Left renal cortex interstitium (tissue), 4 donors: Measurements from ENCODE around the gene ANKRD40. TPM values are rescaled to one million over a fixed set of nuclear protein-coding genes. Genes with fewer than 3 reads are reported as not detected.
A peak's percentile ranks its signal among the peaks of the same experiment; 100 is the strongest.
"Not testable (repeated sequence)": the region's sequence is repeated elsewhere in the genome, so short reads cannot be mapped to it uniquely, and the experiment has no call there.

Source experiments
- DNase-seq, 4 donors: peaks; one replicate each; pipeline ENCODE4 v3.0.0-alpha.2; 2013; ENCODE audit warnings: low read depth in 4 of 4, low spot score in 2 of 4, missing footprints in 1 of 4
- polyA plus RNA-seq, 4 donors: library from polyadenylated mRNA; unstranded; fragments of 120-200 nt; gene quantifications; one replicate each; pipeline ENCODE4 v1.2.1, GENCODE V29; 2013; ENCODE audit not compliant: insufficient read length in 4 of 4

The ANKRD40 gene
- polyA plus RNA-seq, 4 donors, result 42.1 to 45.4 (median 44.7) TPM

DNA sequence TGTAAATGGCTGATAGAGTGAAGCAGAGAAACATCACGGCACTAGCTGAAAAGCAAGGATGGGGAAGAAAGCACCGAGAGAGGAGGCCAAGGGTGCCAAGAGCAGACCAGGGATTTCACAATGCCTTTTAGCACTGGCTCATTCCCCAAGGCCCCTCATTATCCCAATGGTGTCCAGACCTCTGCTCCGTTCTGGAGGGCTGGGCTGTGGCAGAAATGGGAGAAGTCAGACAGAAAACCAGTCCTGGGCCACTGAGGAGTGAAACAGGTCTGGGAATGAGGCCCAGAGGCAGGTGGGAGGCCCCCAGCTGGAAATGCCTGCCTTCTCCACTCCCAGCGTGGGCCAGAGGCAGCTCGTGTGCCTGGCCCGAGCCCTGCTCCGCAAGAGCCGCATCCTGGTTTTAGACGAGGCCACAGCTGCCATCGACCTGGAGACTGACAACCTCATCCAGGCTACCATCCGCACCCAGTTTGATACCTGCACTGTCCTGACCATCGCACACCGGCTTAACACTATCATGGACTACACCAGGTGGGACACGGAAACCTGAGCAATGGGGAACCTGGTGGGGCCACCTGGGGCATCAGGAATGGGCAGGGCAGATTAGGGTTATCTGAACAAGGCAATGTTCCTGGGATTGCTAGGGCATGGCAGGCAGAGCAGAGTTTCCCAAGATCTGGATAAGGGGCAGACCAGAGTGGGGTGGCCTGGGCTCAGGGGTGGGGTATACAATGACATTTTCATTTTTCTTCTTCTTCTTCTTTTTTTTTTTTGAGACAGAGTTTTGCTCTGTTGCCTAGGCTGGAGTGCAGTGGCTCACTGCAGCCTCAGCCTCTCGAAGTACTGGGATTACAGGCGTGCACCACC lies 20.3 kb downstream of the ANKRD40 start:
- no peak for DNase-seq

DNA sequence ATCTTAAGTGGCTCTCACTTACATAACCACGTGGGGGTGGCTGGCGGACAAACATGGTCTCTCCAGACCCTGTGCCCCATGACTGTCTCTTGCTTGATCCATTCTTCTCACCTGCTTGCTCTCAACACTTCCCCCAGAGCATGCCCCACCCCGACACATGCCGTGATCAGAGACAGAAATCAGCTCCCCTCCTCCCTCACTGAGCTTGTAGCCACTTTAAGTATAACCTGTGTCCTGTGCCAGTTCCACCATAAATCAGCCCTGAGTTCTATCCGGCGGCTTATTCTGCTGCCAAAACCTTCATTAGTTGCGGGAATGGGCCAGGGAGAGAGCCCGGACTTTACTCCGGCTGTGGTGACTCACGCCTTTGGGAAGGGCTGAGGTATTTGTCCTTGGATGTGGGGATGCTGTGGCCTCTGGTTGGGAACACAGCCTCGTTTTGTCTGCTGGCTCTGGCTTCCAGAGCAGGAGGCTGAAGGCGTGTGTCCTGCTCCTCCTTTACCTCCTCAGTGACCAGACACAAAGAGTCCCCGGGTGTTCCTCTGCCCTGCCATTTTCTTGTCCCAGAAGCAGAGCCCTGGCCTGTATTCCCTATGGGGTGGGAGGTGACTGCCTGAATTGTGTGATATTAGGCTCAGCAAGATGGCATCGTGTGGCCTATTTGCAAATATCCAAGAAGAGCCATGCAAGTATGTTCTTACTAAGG lies 21.1 kb downstream of the ANKRD40 start:
- DNase-seq, result no peak

DNA sequence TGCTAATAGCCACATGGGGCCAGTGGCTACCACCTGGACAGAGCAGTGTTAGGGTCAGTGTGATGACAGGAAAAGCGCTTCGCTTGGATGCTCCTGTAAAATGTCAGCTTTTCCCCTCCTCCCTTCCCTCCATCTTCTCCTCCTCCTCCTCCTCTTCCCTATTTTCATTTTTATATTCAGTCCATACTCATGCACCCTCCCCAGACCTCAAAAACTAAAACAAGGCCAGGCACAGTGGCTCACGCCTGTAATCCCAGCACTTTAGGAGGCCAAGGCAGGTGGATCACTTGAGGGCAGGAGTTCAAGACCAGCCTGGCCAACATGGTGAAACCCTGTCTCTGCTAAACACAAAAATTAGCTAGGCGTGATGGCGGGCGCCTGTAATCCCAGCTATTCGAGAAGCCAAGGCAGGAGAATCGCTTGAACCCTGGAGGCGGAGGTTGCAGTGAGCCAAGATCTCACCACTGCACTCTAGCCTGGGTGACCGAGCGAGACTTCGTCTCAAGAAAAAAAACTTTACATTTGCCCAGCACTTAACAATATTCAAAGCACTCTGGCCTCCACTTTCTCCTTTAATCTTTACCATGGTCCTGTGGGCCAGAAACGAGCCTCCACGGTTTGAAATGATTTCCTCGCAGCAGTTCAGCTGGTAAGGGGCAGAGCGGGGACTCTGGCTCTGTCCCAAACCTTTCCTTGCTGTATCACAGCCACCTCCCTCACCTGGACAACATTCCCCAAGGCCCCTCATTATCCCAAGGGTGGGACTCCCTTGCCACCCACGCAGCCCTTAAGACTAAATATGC lies 21.8 kb downstream of the ANKRD40 start:
- DNase-seq, result no peak

DNA sequence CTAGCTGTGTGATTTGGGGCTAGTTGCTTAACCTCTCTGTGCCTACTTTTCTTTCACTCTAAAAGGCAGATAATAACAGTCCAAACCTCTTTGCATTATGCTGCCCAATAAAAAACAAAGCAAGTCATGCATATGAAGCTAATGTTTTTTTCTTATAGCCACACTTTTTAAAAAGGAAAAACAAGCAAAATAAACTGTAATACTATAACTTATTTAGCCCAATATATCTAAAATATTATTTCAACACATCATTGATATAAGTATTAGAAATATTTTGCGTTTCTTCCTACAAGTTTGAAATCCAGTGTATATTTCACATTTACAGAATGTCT lies 22.4 kb downstream of the ANKRD40 start:
- no peak for DNase-seq

DNA sequence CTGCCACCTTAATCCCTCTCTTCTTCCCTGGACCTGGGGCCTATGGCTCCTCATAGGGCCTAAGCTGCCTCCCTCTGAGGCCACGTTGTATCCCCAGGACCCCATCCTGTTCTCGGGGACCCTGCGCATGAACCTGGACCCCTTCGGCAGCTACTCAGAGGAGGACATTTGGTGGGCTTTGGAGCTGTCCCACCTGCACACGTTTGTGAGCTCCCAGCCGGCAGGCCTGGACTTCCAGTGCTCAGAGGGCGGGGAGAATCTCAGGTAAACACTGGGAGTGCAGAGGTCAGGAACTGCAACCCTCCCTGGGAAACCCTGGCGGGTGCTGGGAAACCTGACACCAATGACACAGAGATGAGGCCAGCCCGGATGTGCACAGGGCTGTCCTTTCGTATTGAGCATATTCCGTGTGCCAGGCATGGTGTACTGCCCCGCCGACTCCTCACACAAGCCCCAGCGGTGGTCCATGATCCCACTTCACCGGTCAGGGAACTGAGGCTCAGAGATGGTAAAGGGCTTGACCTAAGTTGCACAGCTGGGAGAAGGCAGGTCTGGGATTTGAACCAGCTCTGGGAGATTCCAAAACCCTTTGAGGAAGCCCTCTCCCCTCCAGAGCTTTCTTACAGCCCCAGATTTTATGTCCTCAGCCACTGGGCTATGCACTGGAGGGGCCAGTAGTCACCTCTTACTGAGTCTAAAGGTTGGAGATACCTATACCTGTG lies 22.9 kb downstream of the ANKRD40 start:
- DNase-seq, result no peak

DNA sequence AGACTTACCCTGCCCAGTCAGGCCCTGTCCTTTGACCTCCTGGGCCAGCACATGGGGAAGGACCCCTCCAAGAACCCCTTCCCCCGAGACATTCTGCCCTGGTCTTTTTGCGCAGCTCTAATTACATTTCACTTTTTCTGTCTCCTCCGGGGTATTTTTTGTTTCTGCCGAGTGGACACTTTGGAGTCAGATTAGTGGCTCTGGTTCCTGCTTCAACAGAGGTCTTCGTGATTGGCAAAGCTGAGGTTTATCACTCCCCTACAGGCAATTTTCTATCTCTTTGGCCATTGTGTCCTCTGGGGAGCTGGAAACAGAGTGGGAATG lies 23.5 kb downstream of the ANKRD40 start:
- no peak for DNase-seq

DNA sequence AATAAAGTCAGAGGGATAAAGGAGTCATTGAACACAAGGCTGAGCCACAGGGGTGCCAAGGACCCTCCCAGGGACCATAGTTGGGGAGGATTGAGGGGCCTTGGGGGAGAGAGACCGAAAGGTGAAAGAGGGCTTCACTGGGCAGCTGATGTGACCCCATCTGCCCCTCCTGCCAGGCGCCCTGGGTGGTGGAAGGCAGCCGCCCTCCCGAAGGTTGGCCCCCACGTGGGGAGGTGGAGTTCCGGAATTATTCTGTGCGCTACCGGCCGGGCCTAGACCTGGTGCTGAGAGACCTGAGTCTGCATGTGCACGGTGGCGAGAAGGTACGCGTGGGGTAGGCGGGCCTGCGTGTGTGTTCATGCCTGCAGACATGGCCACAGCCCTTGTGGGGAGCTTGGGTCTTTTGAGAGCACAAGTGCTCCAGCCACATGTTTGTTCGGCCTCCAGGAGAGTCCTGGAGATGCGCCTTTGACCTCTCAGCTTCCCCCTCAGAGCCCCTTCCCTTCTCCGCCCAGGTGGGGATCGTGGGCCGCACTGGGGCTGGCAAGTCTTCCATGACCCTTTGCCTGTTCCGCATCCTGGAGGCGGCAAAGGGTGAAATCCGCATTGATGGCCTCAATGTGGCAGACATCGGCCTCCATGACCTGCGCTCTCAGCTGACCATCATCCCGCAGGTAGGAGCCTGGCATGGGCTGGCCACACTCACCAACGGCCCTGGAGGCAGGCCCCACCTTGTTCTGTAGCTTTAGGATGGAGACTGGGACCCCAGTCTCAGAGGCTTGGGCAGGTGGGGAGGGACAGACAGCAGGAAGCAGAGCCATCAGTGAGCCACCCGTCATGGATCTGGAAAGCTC lies 24.1 kb downstream of the ANKRD40 start:
- no peak for DNase-seq

DNA sequence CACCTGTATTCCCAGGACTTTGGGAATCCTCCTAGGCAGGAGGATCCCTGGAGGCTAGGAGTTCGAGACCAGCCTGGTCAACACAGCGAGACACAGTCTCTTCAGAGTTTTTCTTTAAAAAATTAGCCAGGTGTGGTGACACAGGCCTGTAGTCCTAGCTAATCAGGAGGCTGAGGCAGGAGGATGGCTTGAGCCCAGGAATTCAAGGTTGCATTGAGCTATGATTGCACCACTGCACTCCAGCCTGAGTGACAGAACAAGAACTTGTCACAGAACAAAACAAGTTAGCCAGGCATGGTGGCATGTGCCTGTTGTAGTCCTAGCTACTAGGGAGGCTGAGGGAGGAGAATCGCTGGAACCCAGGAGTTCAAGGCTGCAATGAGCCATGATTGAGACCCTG lies 24.8 kb downstream of the ANKRD40 start:
- DNase-seq, result no peak

DNA sequence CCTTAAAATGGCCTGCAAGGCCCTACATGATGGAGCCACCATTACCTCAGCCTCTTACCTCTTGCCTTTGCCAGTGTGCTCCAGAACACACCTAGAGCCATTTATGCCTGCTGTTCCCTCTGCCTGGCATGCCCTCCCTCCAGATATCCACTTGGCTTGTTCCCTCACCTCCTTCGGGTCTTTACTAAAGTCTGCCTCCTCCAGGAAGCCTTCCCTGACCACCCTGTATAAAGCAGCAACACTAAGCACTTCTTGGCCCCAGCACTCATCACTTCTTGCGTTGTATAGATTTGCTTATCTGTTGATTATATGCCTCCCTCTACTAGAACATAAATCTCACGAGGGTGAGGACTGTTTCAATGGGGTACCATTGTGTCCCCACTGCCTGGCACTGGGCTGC lies 25.3 kb downstream of the ANKRD40 start:
- no peak for DNase-seq

DNA sequence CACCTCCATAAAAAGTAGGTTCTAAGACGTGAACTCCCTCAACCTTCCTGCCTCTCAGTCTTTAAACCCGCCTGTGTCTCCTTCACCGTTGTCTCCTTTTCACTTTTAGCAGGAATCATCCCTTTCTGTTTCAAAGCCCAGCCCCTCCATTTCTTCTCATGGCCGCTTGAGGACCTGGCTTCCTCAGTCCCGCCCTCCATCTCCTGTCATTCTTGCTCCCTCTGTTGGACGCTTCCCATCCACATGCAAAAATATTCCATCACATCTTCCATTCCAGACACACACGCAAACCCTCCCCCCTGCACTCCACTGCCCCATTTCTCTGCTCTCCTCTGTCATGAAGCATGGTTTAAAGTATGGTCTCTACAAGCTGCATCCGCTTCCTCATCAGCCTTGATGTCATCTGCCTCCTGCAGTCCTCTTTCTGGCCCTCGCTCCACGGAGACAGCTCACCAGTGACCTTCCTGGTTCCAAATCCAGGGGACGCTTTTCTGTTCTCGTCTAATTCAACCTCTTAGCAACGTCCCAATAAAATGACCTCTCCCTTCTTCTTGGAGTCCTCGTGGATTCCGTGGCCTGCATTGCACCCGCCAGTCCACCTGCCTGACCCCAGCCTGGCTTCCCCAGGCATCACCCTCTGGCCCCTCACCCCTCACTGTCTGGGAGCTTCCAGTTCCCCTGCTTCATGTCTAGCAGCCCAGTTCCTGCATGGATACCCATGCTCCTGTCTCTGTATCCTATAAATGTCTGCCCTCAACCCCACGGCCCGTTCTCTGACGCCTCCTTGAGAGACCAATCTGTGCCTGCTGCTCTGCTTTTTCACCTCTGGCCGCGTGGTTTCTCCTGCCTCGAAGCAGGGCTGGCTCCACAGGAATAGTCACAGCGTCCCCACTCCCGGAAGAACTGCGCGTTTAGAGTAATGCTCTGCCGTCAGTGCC lies 26.2 kb downstream of the ANKRD40 start:
- DNase-seq, result peak in 2 of 4 donors; percentile 43 to 56

DNA sequence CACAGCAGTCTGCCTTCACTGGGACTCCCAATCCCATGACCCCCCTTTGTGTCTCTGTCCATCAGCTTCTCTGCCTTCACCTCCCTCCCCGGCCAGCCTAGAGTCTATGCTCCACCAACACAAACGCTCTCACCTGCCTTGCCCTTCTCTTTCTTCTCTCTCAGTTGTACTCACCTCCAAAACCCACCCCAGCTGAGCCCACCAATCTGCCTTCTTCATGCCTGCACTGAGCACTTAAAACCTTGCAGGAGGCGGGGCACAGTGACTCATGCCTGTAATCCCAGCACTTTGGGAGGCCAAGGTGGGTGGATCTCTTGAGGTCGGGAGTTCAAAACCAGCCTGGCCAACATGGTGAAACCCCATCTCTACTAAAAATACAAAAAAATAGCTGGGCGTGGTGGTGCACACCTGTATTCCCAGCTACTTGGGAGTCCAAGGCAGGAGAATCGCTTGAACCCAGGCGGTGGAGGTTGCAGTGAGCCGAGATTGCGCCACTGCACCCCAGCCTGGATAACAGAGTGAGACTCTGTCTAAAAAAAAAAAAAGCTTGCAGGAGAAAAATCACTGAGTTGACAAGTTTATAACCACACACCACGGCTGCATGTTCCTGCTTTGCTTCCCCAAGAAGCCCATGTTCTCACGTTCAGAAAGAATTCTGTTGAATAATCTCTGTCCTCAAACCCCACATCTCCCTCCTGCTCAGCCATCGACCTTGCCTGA lies 27.0 kb downstream of the ANKRD40 start:
- not testable (repeated sequence) for DNase-seq

DNA sequence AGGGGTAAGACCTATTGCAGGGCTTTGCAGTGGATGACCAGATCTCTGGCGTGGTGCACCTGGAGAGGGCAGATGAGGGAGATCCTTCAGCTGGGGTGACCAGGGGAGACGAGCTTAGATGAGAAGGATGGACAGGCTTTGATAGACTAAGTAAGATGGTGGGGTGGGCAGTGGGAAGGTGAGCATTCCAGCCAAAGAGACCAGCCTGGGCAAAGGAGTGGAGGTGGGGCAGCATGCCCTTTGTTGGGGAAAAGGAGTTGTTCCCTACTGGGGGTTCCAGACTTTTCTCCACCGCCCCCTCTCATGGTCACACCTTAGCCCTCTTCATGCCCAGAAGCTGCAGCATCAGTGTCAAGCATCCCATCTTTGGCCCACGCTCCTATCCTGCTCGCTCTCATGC lies 27.6 kb downstream of the ANKRD40 start:
- no peak for DNase-seq

DNA sequence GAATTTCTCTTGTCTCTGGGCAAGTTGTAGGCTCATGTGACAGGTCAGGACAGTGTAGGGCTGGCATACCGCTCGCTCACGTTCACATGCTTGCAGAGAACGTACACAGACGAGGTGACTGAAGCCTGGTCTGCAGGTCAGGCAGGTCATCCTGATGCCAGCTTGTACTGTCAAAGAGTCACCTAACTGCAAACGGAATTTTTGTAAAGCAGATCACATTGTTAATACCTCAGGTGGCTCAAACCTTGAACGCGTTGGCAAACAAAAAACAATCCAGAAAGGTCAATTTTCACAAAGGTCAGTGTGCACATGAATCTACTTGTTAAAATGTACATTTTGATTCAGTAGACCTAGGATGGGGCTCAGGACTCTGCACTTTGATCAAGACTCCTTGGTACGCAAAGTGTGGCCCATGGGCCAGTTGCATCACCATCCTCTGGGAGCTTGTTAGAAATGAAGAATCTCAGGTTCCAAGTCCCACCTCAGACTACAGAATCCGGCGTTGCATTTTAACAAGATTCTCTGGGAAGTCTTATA lies 28.6 kb downstream of the ANKRD40 start:
- DNase-seq, result no peak

DNA sequence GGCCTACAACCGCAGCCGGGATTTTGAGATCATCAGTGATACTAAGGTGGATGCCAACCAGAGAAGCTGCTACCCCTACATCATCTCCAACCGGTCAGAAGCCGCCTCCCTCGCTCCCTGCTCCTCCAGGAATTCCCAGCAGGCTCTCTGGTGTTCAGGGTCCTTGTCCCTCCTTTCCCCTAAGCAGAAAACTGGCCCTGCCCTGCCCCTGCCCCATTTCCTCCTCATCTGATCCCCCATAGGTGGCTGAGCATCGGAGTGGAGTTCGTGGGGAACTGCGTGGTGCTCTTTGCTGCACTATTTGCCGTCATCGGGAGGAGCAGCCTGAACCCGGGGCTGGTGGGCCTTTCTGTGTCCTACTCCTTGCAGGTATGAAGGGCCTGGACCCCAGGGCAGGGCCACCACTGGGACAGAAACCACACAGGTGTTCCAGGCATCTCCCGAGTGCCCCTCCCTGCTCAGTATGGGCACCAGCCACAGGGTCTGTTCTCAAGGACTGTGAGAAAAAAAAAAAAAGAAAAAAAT lies 29.8 kb downstream of the ANKRD40 start:
- DNase-seq, result no peak

DNA sequence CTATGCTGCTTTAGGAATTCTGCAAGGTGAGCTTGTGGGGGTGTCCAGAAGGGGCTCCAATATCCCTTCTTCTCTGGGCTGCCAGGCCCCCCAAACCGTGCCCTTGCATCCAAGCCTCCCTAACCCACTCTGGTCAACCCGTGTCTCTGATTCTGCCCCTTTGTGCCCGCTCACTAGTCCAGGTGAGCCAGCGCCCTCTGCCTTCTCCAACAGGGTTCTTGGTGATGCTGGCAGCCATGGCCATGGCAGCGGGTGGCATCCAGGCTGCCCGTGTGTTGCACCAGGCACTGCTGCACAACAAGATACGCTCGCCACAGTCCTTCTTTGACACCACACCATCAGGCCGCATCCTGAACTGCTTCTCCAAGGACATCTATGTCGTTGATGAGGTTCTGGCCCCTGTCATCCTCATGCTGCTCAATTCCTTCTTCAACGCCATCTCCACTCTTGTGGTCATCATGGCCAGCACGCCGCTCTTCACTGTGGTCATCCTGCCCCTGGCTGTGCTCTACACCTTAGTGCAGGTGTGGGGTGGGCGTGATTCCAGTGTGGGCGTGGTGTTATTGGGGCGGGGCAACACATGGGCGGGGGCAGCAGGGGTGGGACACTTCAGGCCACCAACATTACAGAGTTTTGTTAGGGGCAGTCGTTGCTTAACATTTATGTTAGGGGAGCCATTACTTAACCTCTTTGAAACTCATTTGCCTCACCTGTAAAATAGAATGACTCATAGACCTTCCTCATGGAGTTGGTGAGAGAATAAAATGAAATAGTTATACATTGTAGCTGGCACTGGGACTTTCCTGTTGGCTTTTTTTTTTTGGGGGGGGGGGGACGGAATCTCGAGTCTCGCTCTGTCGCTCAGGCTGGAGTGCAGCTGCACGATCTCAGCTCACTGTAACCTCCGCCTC lies 31.4 kb downstream of the ANKRD40 start:
- no peak for DNase-seq

DNA sequence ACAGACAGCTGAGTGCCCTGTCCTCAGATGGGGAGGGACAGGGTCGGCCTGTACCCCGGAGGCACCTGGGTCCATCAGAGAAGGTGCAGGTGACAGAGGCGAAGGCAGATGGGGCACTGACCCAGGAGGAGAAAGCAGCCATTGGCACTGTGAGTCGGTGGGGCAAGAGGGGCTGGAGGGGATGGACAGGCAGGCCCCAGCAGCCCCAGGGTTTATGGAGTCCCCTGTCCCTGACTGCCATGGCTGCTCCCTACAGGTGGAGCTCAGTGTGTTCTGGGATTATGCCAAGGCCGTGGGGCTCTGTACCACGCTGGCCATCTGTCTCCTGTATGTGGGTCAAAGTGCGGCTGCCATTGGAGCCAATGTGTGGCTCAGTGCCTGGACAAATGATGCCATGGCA lies 32.1 kb downstream of the ANKRD40 start:
- DNase-seq, result no peak

DNA sequence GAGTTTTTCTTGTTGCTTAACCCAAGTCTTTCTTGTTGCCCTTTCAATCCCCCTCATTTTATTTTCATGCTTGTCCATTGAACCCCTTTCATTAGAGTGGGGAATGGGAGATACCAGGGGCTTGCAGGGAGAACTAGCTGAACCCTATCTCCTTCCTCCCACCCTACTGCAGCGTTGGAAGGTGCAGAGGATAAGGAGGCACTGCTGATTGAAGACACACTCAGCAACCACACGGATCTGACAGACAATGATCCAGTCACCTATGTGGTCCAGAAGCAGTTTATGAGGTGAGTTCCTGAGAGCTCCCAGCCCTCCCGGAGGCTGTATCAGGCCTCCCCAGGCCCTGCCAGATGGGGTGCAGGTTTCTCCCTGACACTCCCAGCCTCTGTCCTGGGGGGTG lies 32.5 kb downstream of the ANKRD40 start:
- no peak for DNase-seq
